Tibial nerve (tissue), 4 donors: ENCODE data around the gene SHLD1. TPM values are rescaled to one million over a fixed set of nuclear protein-coding genes. Genes with fewer than 3 reads are reported as not detected.
"Not testable (repeated sequence)": the region's sequence is repeated elsewhere in the genome, so short reads cannot be mapped to it uniquely, and the experiment has no call there.

ENCODE experiments used
- DNase-seq, 2 donors: peaks; one replicate each; pipeline ENCODE4 v3.0.0-alpha.2; 2019; ENCODE audit warnings: low spot score in 2 of 2
- H3K27ac ChIP-seq, 4 donors: fragments of 200-600 bp; sonication (generic) in 3 of 4; one replicate each; pipeline ENCODE4 v1.5.1; 2017 to 2019; ENCODE audit warnings: mild to moderate bottlenecking in 1 of 4
- H3K27me3 ChIP-seq, 2 donors: fragments of 200-600 bp; sonication (generic) in 1 of 2; one replicate each; pipeline versions ENCODE4 v1.5.1 to v1.6.0; 2017 to 2019
- H3K36me3 ChIP-seq, 3 donors: fragments of 200-600 bp; sonication (generic); one replicate each; pipeline ENCODE4 v1.5.1; 2018 to 2019
- H3K4me1 ChIP-seq, 4 donors: fragments of 200-600 bp; sonication (generic) in 3 of 4; one replicate each; pipeline ENCODE4 v1.5.1; 2017 to 2019
- H3K4me3 ChIP-seq, 4 donors: fragments of 200-600 bp; sonication (generic) in 3 of 4; one replicate each; pipeline ENCODE4 v1.5.1; 2017 to 2019; ENCODE audit warnings: mild to moderate bottlenecking in 1 of 4, moderate library complexity in 1 of 4
- H3K9me3 ChIP-seq, 4 donors: fragments of 200-600 bp; sonication (generic) in 3 of 4; one replicate each; pipeline ENCODE4 v1.5.1; 2017 to 2019
- CTCF ChIP-seq, 5 experiments: fragments of 200-600 bp in 3 of 5; fragments of 450-650 bp in 2 of 5; sonication (generic) in 3 of 5; IDR thresholded peaks; one replicate each; pipeline ENCODE4 v1.5.1; 2016 to 2019; ENCODE audit warnings: antibody characterized with exemption in 5 of 5, mild to moderate bottlenecking in 3 of 5, moderate library complexity in 2 of 5
- EP300 ChIP-seq, 2 donors: sonication (generic); formaldehyde crosslinking; IDR thresholded peaks; one replicate each; pipeline ENCODE4 v1.6.1; 2017; ENCODE audit warnings: antibody characterized with exemption in 2 of 2, mild to moderate bottlenecking in 1 of 2
- POLR2A ChIP-seq, 2 donors: fragments of 450-650 bp; IDR thresholded peaks; one replicate each; pipeline ENCODE4 v1.6.1; 2017; ENCODE audit warnings: antibody characterized with exemption in 2 of 2, mild to moderate bottlenecking in 2 of 2, moderate library complexity in 2 of 2
- WGBS, 2 donors: methylation state at CpG; one replicate each; pipeline ENCODE4 v1.1.5; 2018; 5-methylcytosine and 5-hydroxymethylcytosine counted together
- total RNA-seq, 4 donors: library from RNA; depleted of rRNA; stranded (reverse); fragments of >200 nt; gene quantifications; one replicate each; pipeline ENCODE4 v1.1.0, GENCODE V29; 2016

Gene SHLD1
- total RNA-seq, 4 donors from 2014 or later, result 2.9 to 5.9 (median 4.0) TPM

GRCh38 chr20:5746064-5746463 is 4.1 kb upstream of the SHLD1 start:
- Histone ChIP-seq H3K4me1 (peaks cover 0 to 8% (median 3%) of the 10 kb centered on the region in 4 donors), H3K9me3 (no peaks in the 10 kb centered on the region), H3K36me3 (no peaks in the 10 kb centered on the region), H3K27me3 (no peaks in the 10 kb centered on the region), H3K27ac (no peak overlapping the region), H3K4me3 (no peak overlapping the region)
- 69 to 71% methylated on average over 1 of the region's 1 CpG for WGBS, 2 donors
- no peak for TF ChIP-seq EP300 (IDR thresholded peaks at IDR 0.05)
- no peak for TF ChIP-seq POLR2A (IDR thresholded peaks at IDR 0.05)
- TF ChIP-seq CTCF (IDR thresholded peaks at IDR 0.05), result no peak
- DNase-seq, result no peak

GRCh38 chr20:5748246-5748645 is 2.0 kb upstream of the SHLD1 start:
- Histone ChIP-seq H3K4me3 (no peak overlapping the region), H3K4me1 (peaks cover 0 to 12% (median 5%) of the 10 kb centered on the region in 4 donors), H3K9me3 (no peaks in the 10 kb centered on the region), H3K27ac (no peak overlapping the region), H3K36me3 (no peaks in the 10 kb centered on the region), H3K27me3 (no peaks in the 10 kb centered on the region)
- TF ChIP-seq CTCF (IDR thresholded peaks at IDR 0.05), result no peak
- TF ChIP-seq EP300 (IDR thresholded peaks at IDR 0.05), result no peak
- no peak for TF ChIP-seq POLR2A (IDR thresholded peaks at IDR 0.05)
- WGBS, 2 donors, result 76 to 83% methylated on average over 6 of the region's 6 CpGs
- DNase-seq, result no peak

- WGBS, 2 donors, result 97 to 98% methylated on average over 12 of the region's 12 CpGs
- DNase-seq, H3K4me3 ChIP-seq, H3K27me3 ChIP-seq, H3K9me3 ChIP-seq: not testable (repeated sequence)
- peak overlapping the region in 1 of 4 donors; percentile 94 for H3K27ac ChIP-seq
- H3K4me1 ChIP-seq, result peaks cover 0 to 12% (median 5%) of the 10 kb centered on the region in 4 donors
- peaks cover 0 to 12% (median 0%) of the 10 kb centered on the region in 3 donors for H3K36me3 ChIP-seq
Observed at GRCh38 chr20:5749512-5749951, 669 bp upstream of the SHLD1 start.

GRCh38 chr20:5751856-5752255 is 1.7 kb downstream of the SHLD1 start:
- WGBS, 2 donors, result 93 to 95% methylated on average over 4 of the region's 4 CpGs
- Histone ChIP-seq H3K27me3 (no peaks in the 10 kb centered on the region), H3K27ac (no peak overlapping the region), H3K36me3 (peaks cover 0 to 17% (median 0%) of the 10 kb centered on the region in 3 donors), H3K4me3 (no peak overlapping the region), H3K4me1 (peaks cover 0 to 12% (median 5%) of the 10 kb centered on the region in 4 donors), H3K9me3 (no peaks in the 10 kb centered on the region)
- no peak for TF ChIP-seq POLR2A (IDR thresholded peaks at IDR 0.05)
- no peak for TF ChIP-seq EP300 (IDR thresholded peaks at IDR 0.05)
- TF ChIP-seq CTCF (IDR thresholded peaks at IDR 0.05), result no peak
- DNase-seq, result no peak

- H3K27ac ChIP-seq, result peak overlapping the region in 1 of 4 donors; percentile 12
- WGBS, 2 donors, result 91% methylated on average over 7 of the region's 7 CpGs
- no peaks in the 10 kb centered on the region for H3K27me3 ChIP-seq
- peaks cover 0 to 17% (median 0%) of the 10 kb centered on the region in 3 donors for H3K36me3 ChIP-seq
- DNase-seq, result no peak
- peaks cover 0 to 12% (median 5%) of the 10 kb centered on the region in 4 donors for H3K4me1 ChIP-seq
- no peak overlapping the region for H3K4me3 ChIP-seq
- no peak for TF ChIP-seq EP300 (IDR thresholded peaks at IDR 0.05)
- TF ChIP-seq POLR2A (IDR thresholded peaks at IDR 0.05), result no peak
- no peak for TF ChIP-seq CTCF (IDR thresholded peaks at IDR 0.05)
- no peaks in the 10 kb centered on the region for H3K9me3 ChIP-seq
Observed at GRCh38 chr20:5753814-5754213, 3.6 kb downstream of the SHLD1 start.

- TF ChIP-seq CTCF (IDR thresholded peaks at IDR 0.05), result no peak
- TF ChIP-seq EP300 (IDR thresholded peaks at IDR 0.05), result no peak
- no peak for TF ChIP-seq POLR2A (IDR thresholded peaks at IDR 0.05)
- Histone ChIP-seq H3K9me3 (no peaks in the 10 kb centered on the region), H3K4me3 (no peak overlapping the region), H3K36me3 (peaks cover 0 to 40% (median 0%) of the 10 kb centered on the region in 3 donors), H3K4me1 (no peaks in the 10 kb centered on the region), H3K27me3 (no peaks in the 10 kb centered on the region), H3K27ac (no peak overlapping the region)
- 84 to 90% methylated on average over 3 of the region's 3 CpGs for WGBS, 2 donors
- DNase-seq, result no peak
Observed at GRCh38 chr20:5757949-5758348, 7.7 kb downstream of the SHLD1 start.
